Esophagus squamous epithelium (tissue), 5 donors: Measurements from ENCODE around the gene HPS3. TPM values are rescaled to one million over a fixed set of nuclear protein-coding genes. Genes with fewer than 3 reads are reported as not detected.
A peak's percentile ranks its signal among the peaks of the same experiment; 100 is the strongest.

Source experiments
- DNase-seq: peaks from one replicate; lab custom pipeline; 2025; lab: John Stamatoyannopoulos, UW
- H3K27ac ChIP-seq, 4 donors: fragments of 200-600 bp; sonication (generic); one replicate each; pipeline ENCODE4 v1.5.1; 2016 to 2019; ENCODE audit warnings: mild to moderate bottlenecking in 1 of 4
- H3K27me3 ChIP-seq, 4 donors: fragments of 200-600 bp; sonication (generic); 1 replicate in 3 of 4; 2 replicates in 1 of 4; pipeline versions ENCODE4 v1.5.1 to v1.6.0; 2017 to 2021; ENCODE audit warnings: antibody characterized with exemption in 1 of 4
- H3K36me3 ChIP-seq, 3 donors: fragments of 200-600 bp; sonication (generic); one replicate each; pipeline ENCODE4 v1.5.1; 2016 to 2019
- H3K4me1 ChIP-seq, 3 donors: fragments of 200-600 bp; sonication (generic); one replicate each; pipeline ENCODE4 v1.5.1; 2017 to 2019
- H3K4me3 ChIP-seq, 4 donors: fragments of 200-600 bp; sonication (generic); 1 replicate in 3 of 4; 2 replicates in 1 of 4; pipeline ENCODE4 v1.5.1; 2016 to 2019; ENCODE audit warnings: mild to moderate bottlenecking in 2 of 4, moderate library complexity in 1 of 4
- H3K9me3 ChIP-seq, 3 donors: fragments of 200-600 bp; sonication (generic); one replicate each; pipeline ENCODE4 v1.5.1; 2016 to 2019
- POLR2A ChIP-seq, 4 donors: fragments of 450-650 bp; IDR thresholded peaks; one replicate each; pipeline ENCODE4 v1.6.1; 2017; ENCODE audit warnings: antibody characterized with exemption in 4 of 4, mild to moderate bottlenecking in 4 of 4, moderate library complexity in 3 of 4
- WGBS, 2 donors: methylation state at CpG; one replicate each; pipeline ENCODE4 v1.1.5; 2018; 5-methylcytosine and 5-hydroxymethylcytosine counted together
- intact Hi-C: fragments of 100-400 bp; cut with DNase I; formaldehyde crosslinking; loops from one replicate; pipeline ENCODE4 v1.15.0; 2022
- total RNA-seq, 4 donors: library from RNA; depleted of rRNA; stranded (reverse); fragments of >200 nt; gene quantifications; one replicate each; pipeline ENCODE4 v1.1.0, GENCODE V29; 2016
- TF ChIP-seq, protein P1 (sequence below), 6 experiments: fragments of 450-650 bp in 4 of 6; fragments of 200-600 bp in 2 of 6; sonication (generic) in 2 of 6; IDR thresholded peaks; one replicate each; pipeline ENCODE4 v1.5.1; 2016 to 2019; ENCODE audit warnings: antibody characterized with exemption in 6 of 6, mild to moderate bottlenecking in 4 of 6, moderate library complexity in 4 of 6
- donor health status: DM: yes; HTN: yes; CAD: no.

HPS3 gene
- total RNA-seq, 4 donors from 2014 or later = 4.3 to 11.8 (median 9.7) TPM

DNA sequence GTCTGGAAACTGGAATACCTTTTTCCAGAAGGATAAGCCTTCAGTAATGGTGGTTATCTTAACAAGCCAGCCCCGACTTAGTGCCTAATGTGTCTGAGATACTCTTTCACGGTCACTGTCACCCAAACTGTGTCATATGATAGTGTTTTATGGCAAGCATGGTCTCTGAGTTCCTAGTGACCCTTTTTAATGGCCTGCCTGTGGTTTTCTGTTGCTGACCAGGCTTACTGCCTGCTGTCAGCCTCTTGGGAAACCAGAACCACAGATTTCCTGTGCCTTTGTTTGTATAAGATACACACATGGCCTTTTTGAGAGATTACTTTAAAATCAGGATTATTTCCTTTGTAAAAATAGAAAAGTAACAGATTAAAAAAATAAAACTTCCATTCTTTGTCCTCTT, 22.4 kb downstream of the HPS3 start:
- no peaks in the 10 kb centered on the region for H3K9me3 ChIP-seq

DNA sequence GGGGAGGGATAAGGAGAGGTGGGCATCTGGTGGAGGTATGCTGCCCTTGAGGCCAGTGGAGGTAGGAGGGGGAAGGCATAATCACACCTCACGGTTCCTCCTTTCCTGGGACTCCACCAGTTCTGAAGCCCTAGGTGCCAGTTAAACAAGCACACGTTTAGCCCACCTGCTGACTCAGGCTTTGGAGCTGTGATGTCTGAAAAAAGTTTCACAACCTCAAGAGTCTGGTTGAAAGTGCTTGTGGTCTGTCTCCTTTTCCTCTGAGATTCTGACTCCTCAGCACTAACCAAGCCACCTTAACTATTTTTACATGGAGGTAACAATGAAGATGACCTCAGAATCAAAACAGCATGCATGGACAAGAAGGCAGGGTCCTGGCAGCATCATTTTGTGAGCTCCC, 23.0 kb downstream of the HPS3 start:
- Histone ChIP-seq H3K9me3 (no peaks in the 10 kb centered on the region), H3K36me3 (peaks cover 0 to 94% (median 0%) of the 10 kb centered on the region in 3 donors), H3K4me1 (peaks cover 0 to 8% (median 0%) of the 10 kb centered on the region in 3 donors), H3K27ac (no peak overlapping the region), H3K27me3 (no peaks in the 10 kb centered on the region), H3K4me3 (no peak overlapping the region)
- intact Hi-C loops = no loop called here
- TF ChIP-seq POLR2A (IDR thresholded peaks at IDR 0.05) = no peak
- TF ChIP-seq, protein P1, sequence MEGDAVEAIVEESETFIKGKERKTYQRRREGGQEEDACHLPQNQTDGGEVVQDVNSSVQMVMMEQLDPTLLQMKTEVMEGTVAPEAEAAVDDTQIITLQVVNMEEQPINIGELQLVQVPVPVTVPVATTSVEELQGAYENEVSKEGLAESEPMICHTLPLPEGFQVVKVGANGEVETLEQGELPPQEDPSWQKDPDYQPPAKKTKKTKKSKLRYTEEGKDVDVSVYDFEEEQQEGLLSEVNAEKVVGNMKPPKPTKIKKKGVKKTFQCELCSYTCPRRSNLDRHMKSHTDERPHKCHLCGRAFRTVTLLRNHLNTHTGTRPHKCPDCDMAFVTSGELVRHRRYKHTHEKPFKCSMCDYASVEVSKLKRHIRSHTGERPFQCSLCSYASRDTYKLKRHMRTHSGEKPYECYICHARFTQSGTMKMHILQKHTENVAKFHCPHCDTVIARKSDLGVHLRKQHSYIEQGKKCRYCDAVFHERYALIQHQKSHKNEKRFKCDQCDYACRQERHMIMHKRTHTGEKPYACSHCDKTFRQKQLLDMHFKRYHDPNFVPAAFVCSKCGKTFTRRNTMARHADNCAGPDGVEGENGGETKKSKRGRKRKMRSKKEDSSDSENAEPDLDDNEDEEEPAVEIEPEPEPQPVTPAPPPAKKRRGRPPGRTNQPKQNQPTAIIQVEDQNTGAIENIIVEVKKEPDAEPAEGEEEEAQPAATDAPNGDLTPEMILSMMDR (IDR thresholded peaks at IDR 0.05) = no peak
- no peak for DNase-seq
- 48 to 49% methylated on average over 2 of the region's 2 CpGs for WGBS, 2 donors

More for the DNA sequence above, 22.4 kb downstream of the HPS3 start:
- no peaks in the 10 kb centered on the region for H3K27me3 ChIP-seq
- H3K36me3 ChIP-seq = peaks cover 0 to 94% (median 0%) of the 10 kb centered on the region in 3 donors
- no peak for DNase-seq
- intact Hi-C loops = no loop called here
- WGBS, 2 donors = 84% methylated on average over 2 of the region's 2 CpGs
- no peak overlapping the region for H3K4me3 ChIP-seq
- TF ChIP-seq POLR2A (IDR thresholded peaks at IDR 0.05) = no peak
- TF ChIP-seq, protein P1 (IDR thresholded peaks at IDR 0.05) = no peak
- H3K4me1 ChIP-seq = peaks cover 0 to 8% (median 0%) of the 10 kb centered on the region in 3 donors
- H3K27ac ChIP-seq = no peak overlapping the region

DNA sequence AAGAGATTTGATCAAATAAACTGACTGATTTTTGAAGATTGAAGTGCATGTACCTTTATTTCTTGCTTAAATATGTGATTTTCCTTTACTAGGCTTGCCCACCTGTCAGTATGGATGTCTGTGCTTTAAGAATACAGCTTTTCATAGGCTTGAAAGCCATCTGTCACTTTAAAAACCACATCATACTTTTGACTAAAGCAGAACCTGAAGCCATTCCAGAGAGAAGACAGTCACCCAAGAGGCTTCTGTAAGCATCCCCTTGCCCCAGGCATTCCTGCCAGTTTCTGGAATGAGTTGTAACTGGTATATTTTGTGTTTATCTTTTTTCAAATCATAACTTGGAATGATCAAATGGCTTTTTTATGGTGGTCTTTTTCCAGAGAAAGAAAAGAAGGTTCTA, 24.0 kb downstream of the HPS3 start:
- Histone ChIP-seq H3K27me3 (no peaks in the 10 kb centered on the region), H3K36me3 (peaks cover 0 to 92% (median 0%) of the 10 kb centered on the region in 3 donors), H3K9me3 (no peaks in the 10 kb centered on the region), H3K4me3 (no peak overlapping the region), H3K27ac (no peak overlapping the region), H3K4me1 (peaks cover 0 to 8% (median 0%) of the 10 kb centered on the region in 3 donors)
- DNase-seq = no peak
- intact Hi-C loops = no loop called here
- no peak for TF ChIP-seq POLR2A (IDR thresholded peaks at IDR 0.05)
- TF ChIP-seq, protein P1 (IDR thresholded peaks at IDR 0.05) = no peak

DNA sequence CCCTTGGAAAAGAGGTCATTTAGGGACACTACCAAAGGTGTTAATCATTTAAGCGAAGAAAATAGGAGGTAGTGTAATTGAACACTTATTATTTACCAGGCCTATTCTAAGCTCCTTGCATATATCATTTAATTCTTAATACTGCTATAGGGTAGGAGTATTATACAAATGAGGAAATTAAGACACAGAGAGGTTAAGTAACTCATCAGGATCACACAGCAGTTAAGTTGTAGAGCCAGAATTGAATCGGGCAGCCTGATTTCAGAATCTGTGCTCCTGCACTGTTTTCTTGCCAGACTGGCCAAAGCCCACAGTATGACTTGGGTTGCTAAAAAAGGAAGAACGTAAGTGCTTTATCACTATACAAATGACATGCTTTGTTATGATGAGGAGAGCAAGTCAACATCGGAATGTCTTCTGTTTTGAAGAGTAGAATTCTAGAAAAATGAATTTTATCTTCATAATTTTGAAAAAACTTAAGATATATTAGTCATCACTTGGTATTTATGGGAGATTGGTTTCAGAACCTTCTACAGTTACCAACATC, 31.4 kb downstream of the HPS3 start:
- Histone ChIP-seq H3K4me1 (no peaks in the 10 kb centered on the region), H3K27me3 (no peaks in the 10 kb centered on the region), H3K9me3 (no peaks in the 10 kb centered on the region), H3K36me3 (peaks cover 0 to 92% (median 4%) of the 10 kb centered on the region in 3 donors), H3K4me3 (no peak overlapping the region), H3K27ac (no peak overlapping the region)
- intact Hi-C loops = no loop called here
- no peak for DNase-seq
- no peak for TF ChIP-seq POLR2A (IDR thresholded peaks at IDR 0.05)
- TF ChIP-seq, protein P1 (IDR thresholded peaks at IDR 0.05) = no peak
- WGBS, 2 donors = 89 to 90% methylated on average over 4 of the region's 4 CpGs

DNA sequence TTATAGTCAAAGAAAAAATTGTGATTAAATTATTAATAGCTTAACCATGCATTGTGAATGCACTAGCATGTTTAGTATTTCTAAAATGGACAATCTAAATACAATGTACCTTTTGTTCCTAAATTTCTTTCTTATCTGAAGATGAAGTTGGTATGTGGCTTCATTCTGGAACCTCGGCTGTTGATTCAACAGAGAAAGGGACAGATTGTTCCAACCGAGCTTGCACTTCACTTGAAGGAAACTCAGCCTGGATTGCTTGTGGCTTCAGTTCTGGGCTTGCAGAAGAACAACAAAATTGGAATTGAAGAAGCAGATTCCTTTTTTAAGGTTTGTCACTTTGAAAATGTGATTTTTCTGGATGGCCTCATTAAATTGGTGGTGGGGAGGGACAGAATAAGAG, 32.6 kb downstream of the HPS3 start:
- peak overlapping the region in 1 of 4 donors; percentile 27 for H3K27ac ChIP-seq
- H3K4me1 ChIP-seq = no peaks in the 10 kb centered on the region
- H3K9me3 ChIP-seq = no peaks in the 10 kb centered on the region
- H3K4me3 ChIP-seq = no peak overlapping the region
- 91% methylated on average over 2 of the region's 2 CpGs for WGBS, 2 donors
- TF ChIP-seq POLR2A (IDR thresholded peaks at IDR 0.05) = no peak
- TF ChIP-seq, protein P1 (IDR thresholded peaks at IDR 0.05) = no peak
- intact Hi-C loops = no loop called here
- no peak for DNase-seq
- peaks cover 0 to 94% (median 4%) of the 10 kb centered on the region in 3 donors for H3K36me3 ChIP-seq
- H3K27me3 ChIP-seq = no peaks in the 10 kb centered on the region
